Parathyroid adenoma (tissue), 2 donors: Measurements from ENCODE around the gene FGGY.
"Not testable (repeated sequence)": the region's sequence is repeated elsewhere in the genome, so short reads cannot be mapped to it uniquely, and the experiment has no call there.

ENCODE experiments used
- H2AFZ ChIP-seq: fragments of 300-600 bp; sonication (generic); one replicate; pipeline ENCODE4 v1.7.0; 2017; ENCODE audit warnings: antibody characterized with exemption, mild to moderate bottlenecking
- H3K27ac ChIP-seq: fragments of 300-600 bp; sonication (generic); one replicate; pipeline ENCODE4 v1.7.0; 2017
- H3K27me3 ChIP-seq: fragments of 300-600 bp; sonication (generic); one replicate; pipeline ENCODE4 v1.7.0; 2017; ENCODE audit warnings: low read length; ENCODE audit not compliant: control insufficient read depth, insufficient read depth
- H3K36me3 ChIP-seq: fragments of 300-600 bp; sonication (generic); one replicate; pipeline ENCODE4 v1.7.0; 2017; ENCODE audit warnings: low read length; ENCODE audit not compliant: control insufficient read depth, insufficient read depth
- H3K4me1 ChIP-seq: fragments of 300-600 bp; sonication (generic); one replicate; pipeline ENCODE4 v1.7.0; 2017; ENCODE audit warnings: control low read depth
- H3K4me2 ChIP-seq: fragments of 300-600 bp; sonication (generic); one replicate; pipeline ENCODE4 v1.7.0; 2017; ENCODE audit warnings: low read length
- H3K4me3 ChIP-seq: fragments of 300-600 bp; sonication (generic); one replicate; pipeline ENCODE4 v1.7.0; 2017; ENCODE audit warnings: low read depth, low read length
- H3K79me2 ChIP-seq: fragments of 300-600 bp; sonication (generic); one replicate; pipeline ENCODE4 v1.7.0; 2017; ENCODE audit warnings: control low read depth
- H3K9ac ChIP-seq: fragments of 300-600 bp; sonication (generic); one replicate; pipeline ENCODE4 v1.7.0; 2017; ENCODE audit warnings: mild to moderate bottlenecking
- H3K9me3 ChIP-seq: fragments of 300-600 bp; sonication (generic); one replicate; pipeline ENCODE4 v1.7.0; 2017; ENCODE audit warnings: low read length; ENCODE audit not compliant: control insufficient read depth
- TF ChIP-seq, protein P1 (sequence below): fragments of 300-600 bp; sonication (generic); IDR thresholded peaks from one replicate; pipeline ENCODE4 v1.7.0; 2017; ENCODE audit warnings: antibody characterized with exemption, mild to moderate bottlenecking
- donor health status: primary hyperparathyroidism.

The FGGY gene

DNA sequence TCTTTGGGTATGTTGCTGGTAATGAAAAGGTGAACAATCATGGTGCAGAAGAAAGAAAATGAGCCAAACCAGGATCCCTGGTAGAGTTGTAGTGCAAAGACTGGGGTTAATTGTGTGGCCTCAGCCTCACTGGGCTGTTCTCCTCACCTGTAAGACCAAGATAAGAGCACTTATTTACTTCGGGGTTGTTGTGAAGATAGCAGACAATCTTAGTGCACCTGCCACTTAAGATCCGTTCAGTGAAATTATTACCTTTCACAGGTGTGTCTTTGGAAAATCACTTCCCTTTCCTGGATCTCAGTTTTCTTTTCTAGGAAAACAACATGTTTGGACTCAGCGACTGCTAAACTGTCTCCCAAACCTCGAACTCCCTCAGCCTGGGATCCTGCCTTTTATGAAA, 1.3 kb upstream of the FGGY start:
- TF ChIP-seq, protein P1, sequence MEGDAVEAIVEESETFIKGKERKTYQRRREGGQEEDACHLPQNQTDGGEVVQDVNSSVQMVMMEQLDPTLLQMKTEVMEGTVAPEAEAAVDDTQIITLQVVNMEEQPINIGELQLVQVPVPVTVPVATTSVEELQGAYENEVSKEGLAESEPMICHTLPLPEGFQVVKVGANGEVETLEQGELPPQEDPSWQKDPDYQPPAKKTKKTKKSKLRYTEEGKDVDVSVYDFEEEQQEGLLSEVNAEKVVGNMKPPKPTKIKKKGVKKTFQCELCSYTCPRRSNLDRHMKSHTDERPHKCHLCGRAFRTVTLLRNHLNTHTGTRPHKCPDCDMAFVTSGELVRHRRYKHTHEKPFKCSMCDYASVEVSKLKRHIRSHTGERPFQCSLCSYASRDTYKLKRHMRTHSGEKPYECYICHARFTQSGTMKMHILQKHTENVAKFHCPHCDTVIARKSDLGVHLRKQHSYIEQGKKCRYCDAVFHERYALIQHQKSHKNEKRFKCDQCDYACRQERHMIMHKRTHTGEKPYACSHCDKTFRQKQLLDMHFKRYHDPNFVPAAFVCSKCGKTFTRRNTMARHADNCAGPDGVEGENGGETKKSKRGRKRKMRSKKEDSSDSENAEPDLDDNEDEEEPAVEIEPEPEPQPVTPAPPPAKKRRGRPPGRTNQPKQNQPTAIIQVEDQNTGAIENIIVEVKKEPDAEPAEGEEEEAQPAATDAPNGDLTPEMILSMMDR: no peak
- Histone ChIP-seq H3K79me2 (no peaks in the 10 kb centered on the region), H2AFZ (peak overlapping the region; percentile 93), H3K9me3 (no peaks in the 10 kb centered on the region), H3K4me2 (peak overlapping the region; percentile 57), H3K36me3 (no peaks in the 10 kb centered on the region), H3K27ac (peak overlapping the region; percentile 98), H3K4me3 (peak overlapping the region; percentile 91), H3K4me1 (peaks cover 2% of the 10 kb centered on the region), H3K27me3 (no peaks in the 10 kb centered on the region), H3K9ac (no peak overlapping the region)

DNA sequence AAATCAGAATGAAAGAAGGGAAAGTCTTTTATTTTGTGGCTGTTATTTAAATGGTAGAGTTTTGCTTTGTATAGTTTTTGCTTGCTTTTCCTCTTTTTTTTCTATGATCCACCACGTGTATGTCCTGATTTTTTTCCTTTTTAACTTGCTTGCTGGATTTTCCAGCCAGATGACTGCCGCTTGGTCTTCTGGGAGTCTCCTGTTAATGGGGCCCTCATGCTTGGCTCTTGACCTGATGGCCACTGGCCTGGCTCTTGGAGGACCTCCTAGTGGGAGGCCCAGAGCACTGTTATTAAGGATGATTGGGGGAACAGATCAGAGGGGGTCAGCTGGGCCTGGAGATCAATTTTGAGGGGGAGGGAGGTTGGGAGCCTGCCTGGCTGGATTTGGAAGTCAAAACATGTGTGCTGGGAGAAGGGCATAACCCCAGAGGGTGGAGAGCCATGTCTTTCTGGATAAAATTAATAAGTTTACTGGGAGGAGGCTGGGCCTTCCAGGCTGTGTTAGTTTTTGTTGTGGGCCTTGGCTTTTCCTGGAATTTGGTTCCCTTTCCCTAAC, 1.2 kb downstream of the FGGY start:
- no peaks in the 10 kb centered on the region for H3K9me3 ChIP-seq
- peak overlapping the region; percentile 98 for H3K27ac ChIP-seq
- H3K4me1 ChIP-seq: peaks cover 2% of the 10 kb centered on the region
- H3K9ac ChIP-seq: no peak overlapping the region
- peak overlapping the region; percentile 5 for H2AFZ ChIP-seq
- TF ChIP-seq, protein P1: no peak
- no peaks in the 10 kb centered on the region for H3K27me3 ChIP-seq
- no peak overlapping the region for H3K4me3 ChIP-seq
- H3K36me3 ChIP-seq: no peaks in the 10 kb centered on the region
- H3K79me2 ChIP-seq: no peaks in the 10 kb centered on the region
- H3K4me2 ChIP-seq: no peak overlapping the region

DNA sequence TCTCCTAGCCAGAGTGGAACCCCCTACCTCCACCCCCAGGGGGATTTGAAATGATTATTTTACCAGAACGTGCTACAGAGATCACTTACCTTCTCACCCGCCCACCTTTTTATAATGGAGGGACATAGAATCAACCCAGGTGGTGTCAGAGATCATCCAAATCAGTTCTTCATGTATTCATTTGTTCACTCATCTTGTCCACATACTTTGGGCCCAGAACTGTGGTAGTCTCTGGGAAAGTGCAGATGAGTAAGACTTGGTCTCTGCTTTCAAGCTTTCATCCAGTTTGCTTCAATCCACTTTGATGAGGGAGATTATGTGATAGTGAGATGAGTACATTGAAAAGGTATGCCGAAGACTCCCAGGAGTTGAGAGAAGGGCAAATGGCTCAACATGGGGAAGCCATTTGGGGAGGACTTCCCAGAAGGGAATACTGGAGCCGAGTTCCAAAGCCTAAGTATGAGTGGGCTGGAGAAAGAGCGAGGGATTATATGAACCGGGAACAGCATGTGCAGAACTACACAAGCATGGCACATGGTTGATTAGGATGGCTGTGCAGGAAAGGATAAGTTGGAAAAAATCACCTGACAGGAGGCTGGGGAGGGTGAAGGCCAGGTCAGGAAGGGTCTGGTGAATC, 1.9 kb downstream of the FGGY start:
- TF ChIP-seq, protein P1: no peak
- Histone ChIP-seq H3K27me3 (no peaks in the 10 kb centered on the region), H3K9me3 (no peaks in the 10 kb centered on the region), H3K36me3 (no peaks in the 10 kb centered on the region), H3K4me1 (peaks cover 2% of the 10 kb centered on the region), H3K27ac (peak overlapping the region; percentile 42), H3K4me3 (no peak overlapping the region), H3K79me2 (no peaks in the 10 kb centered on the region), H3K9ac (no peak overlapping the region), H3K4me2 (no peak overlapping the region), H2AFZ (no peak overlapping the region)

DNA sequence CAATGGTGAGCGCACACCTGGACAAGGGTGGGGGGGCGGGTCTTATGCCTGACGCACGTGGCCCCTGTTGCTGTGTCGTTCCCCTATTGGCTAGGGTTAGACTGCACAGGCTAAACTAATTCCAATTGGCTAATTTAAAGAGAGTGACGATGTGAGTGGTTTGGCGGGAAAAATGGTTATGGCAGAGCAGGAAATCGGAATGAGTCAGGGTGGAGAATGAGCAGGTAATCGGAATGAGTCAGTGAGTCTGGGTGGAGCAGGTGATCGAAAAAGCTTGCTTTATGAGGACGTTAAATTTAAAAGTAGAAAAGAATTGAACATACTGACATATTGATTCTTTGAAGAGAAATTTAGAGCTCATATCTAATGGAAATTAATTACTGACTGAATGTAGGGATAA, 2.8 kb downstream of the FGGY start:
- not testable (repeated sequence) for H3K4me1 ChIP-seq, H3K9ac ChIP-seq, H3K36me3 ChIP-seq, H3K27ac ChIP-seq, H3K4me3 ChIP-seq, H3K27me3 ChIP-seq, H3K4me2 ChIP-seq, H3K9me3 ChIP-seq, H2AFZ ChIP-seq, H3K79me2 ChIP-seq

DNA sequence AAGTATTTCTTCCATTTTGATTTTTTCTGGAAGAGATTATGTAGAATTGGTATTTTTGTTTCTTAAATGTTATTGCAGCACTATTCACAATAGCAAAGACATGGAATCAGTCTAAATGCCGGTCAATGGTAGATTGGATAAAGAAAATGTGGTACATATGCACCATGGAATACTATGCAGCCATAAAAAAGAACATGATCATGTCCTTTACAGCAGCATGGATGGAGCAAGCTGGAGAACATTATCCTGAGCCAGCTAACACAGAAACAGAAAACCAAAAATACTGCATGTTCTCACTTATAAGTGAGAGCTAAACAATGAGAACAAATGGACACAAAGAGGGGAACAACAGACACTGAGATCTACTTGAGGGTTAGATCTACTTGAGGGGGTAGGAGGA, 5.4 kb downstream of the FGGY start:
- Histone ChIP-seq H3K27me3 (no peaks in the 10 kb centered on the region), H3K4me2 (no peak overlapping the region), H2AFZ (no peak overlapping the region), H3K27ac (no peak overlapping the region), H3K9ac (no peak overlapping the region), H3K4me3 (no peak overlapping the region), H3K9me3 (no peaks in the 10 kb centered on the region), H3K4me1 (peaks cover 2% of the 10 kb centered on the region), H3K79me2 (no peaks in the 10 kb centered on the region), H3K36me3 (no peaks in the 10 kb centered on the region)
- TF ChIP-seq, protein P1: no peak
